Gastrocnemius medialis (tissue), 4 donors: ENCODE data around the gene DRD1.

Experiments used
- CTCF ChIP-seq, 5 experiments: fragments of 450-650 bp in 3 of 5; fragments of 200-600 bp in 2 of 5; sonication (generic) in 2 of 5; IDR thresholded peaks in 4 of 5; conservative IDR thresholded peaks in 1 of 5; 1 replicate in 4 of 5; 2 replicates in 1 of 5; pipeline ENCODE4 v1.5.1; 2016 to 2019; ENCODE audit warnings: antibody characterized with exemption in 5 of 5, mild to moderate bottlenecking in 3 of 5, moderate library complexity in 3 of 5
- POLR2A ChIP-seq, 2 donors: fragments of 450-650 bp; IDR thresholded peaks; one replicate each; pipeline ENCODE4 v1.6.1; 2017; ENCODE audit warnings: antibody characterized with exemption in 2 of 2, mild to moderate bottlenecking in 2 of 2, moderate library complexity in 2 of 2

- no peak for TF ChIP-seq CTCF (IDR thresholded peaks at IDR 0.05 in 4 of 5, conservative IDR thresholded peaks at IDR 0.05 in 1 of 5)
- no peak for TF ChIP-seq POLR2A (IDR thresholded peaks at IDR 0.05)
These were observed 4.3 kb upstream of the DRD1 start for GRCh38 chr5:175448276-175448675.
